Tibial artery (tissue), 4 donors: ENCODE data around the gene MELTF.

Experiments used
- DNase-seq, 2 donors: peaks; one replicate each; pipeline ENCODE4 v3.0.0-alpha.2; 2019
- H3K27ac ChIP-seq, 2 donors: fragments of 200-600 bp; sonication (generic) in 1 of 2; 1 replicate in 1 of 2; 2 replicates in 1 of 2; pipeline ENCODE4 v1.5.1; 2018 to 2019; ENCODE audit warnings: mild to moderate bottlenecking in 1 of 2
- H3K27me3 ChIP-seq, 2 donors: fragments of 200-600 bp; sonication (generic) in 1 of 2; one replicate each; pipeline versions ENCODE4 v1.5.1 to v1.6.0; 2016 to 2019
- H3K36me3 ChIP-seq, 3 donors: fragments of 200-600 bp; sonication (generic) in 2 of 3; one replicate each; pipeline ENCODE4 v1.5.1; 2016 to 2019; ENCODE audit warnings: mild to moderate bottlenecking in 2 of 3
- H3K4me1 ChIP-seq, 4 donors: fragments of 200-600 bp; sonication (generic) in 2 of 4; 1 replicate in 3 of 4; 2 replicates in 1 of 4; pipeline ENCODE4 v1.5.1; 2016 to 2019
- H3K4me3 ChIP-seq, 2 donors: fragments of 200-600 bp; sonication (generic) in 1 of 2; 1 replicate in 1 of 2; 2 replicates in 1 of 2; pipeline ENCODE4 v1.5.1; 2018 to 2019; ENCODE audit warnings: mild to moderate bottlenecking in 2 of 2
- H3K9me3 ChIP-seq, 3 donors: fragments of 200-600 bp; sonication (generic) in 1 of 3; one replicate each; pipeline ENCODE4 v1.5.1; 2016 to 2019
- CTCF ChIP-seq, 2 experiments: fragments of 200-600 bp in 1 of 2; fragments of 450-650 bp in 1 of 2; IDR thresholded peaks; one replicate each; pipeline ENCODE4 v1.5.1; 2017 to 2019; ENCODE audit warnings: antibody characterized with exemption in 2 of 2, mild to moderate bottlenecking in 1 of 2, moderate library complexity in 1 of 2
- intact Hi-C: fragments of 100-400 bp; cut with DNase I; formaldehyde crosslinking; loops from one replicate; pipeline ENCODE4 v1.15.0; 2023; ENCODE audit warnings: low total_unique reads

The MELTF gene

GRCh38 chr3:196968233-196969133 lies 61.1 kb downstream of the MELTF start, which contains the start of gene PIGZ:
Gene PIGZ (minus strand): TSS chr3:196968833. CDS start chr3:196952031, 16,802 bp downstream.
- intact Hi-C loops = loop anchor here (2.0 to 10.0 kb wide), 3 partner anchors 26 to 224 kb away; partner anchors contain the start of gene NCBP2
- no peaks in the 10 kb centered on the region for H3K9me3 ChIP-seq
- H3K27me3 ChIP-seq = no peaks in the 10 kb centered on the region
- TF ChIP-seq CTCF (IDR thresholded peaks at IDR 0.05) = no peak
- H3K4me1 ChIP-seq = peaks cover 0 to 26% (median 8%) of the 10 kb centered on the region in 4 donors
- no peak for DNase-seq
- H3K27ac ChIP-seq = peak within 1 kb of the TSS; percentile 64 to 72
- peak within 1 kb of the TSS; percentile 62 to 82 for H3K4me3 ChIP-seq
- peaks cover 0 to 6% (median 0%) of the 10 kb centered on the region in 3 donors for H3K36me3 ChIP-seq

DNA sequence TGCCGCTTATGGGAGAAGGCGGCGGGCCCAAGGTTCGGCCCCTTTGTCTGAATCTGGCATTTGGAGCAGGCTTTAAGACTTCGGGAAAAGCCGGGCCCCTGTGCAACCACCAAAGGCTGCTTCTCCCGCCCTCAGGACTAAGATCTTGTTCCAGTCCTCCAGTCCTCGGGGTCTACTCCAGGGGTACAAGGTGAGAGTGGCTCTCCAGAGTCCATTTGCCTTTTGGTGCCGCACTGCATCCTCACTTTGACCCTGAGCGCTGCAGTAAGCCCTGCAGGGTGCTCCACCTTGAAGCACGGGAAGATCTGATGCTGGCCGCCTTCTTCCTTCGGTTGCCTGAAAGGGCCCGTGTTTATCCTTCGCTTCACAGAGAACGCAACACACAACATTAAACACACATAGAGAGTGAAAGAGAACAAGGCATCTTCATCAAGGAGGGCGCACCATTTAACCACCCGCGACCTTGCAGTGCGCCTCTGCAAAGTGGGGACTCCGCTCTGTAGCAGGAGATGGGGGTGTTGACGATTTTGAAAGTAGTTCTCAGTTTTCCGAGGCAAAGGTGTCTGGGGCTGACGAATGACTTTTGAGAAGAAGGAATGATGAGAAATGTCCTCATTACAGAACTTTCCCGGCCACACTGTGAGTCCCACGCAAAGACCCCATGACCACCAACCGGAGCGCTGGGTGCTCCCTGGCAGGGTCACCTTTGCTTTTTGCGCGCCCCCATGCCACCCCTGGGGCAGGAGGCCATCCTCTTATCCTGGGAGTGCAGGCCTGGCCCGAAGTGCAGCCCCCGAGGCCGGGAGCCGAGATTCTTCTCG lies 62.0 kb downstream of the MELTF start:
- no peak for DNase-seq
- H3K36me3 ChIP-seq = peaks cover 0 to 6% (median 0%) of the 10 kb centered on the region in 3 donors
- H3K4me1 ChIP-seq = peaks cover 0 to 26% (median 8%) of the 10 kb centered on the region in 4 donors
- H3K4me3 ChIP-seq = peak overlapping the region; percentile 62 to 82
- H3K27me3 ChIP-seq = no peaks in the 10 kb centered on the region
- intact Hi-C loops = loop anchor here (2.0 to 10.0 kb wide), 3 partner anchors 25 to 223 kb away; partner anchors contain the start of gene NCBP2
- peak overlapping the region; percentile 20 to 45 for H3K27ac ChIP-seq
- no peaks in the 10 kb centered on the region for H3K9me3 ChIP-seq
- TF ChIP-seq CTCF (IDR thresholded peaks at IDR 0.05) = no peak

GRCh38 chr3:196966526-196967401 lies 62.9 kb downstream of the MELTF start:
- intact Hi-C loops = loop anchor here (10.0 kb wide), 1 partner anchor 222 kb away; no protein-coding TSS in a partner anchor
- DNase-seq = no peak
- Histone ChIP-seq H3K4me3 (no peak overlapping the region), H3K36me3 (peaks cover 0 to 6% (median 0%) of the 10 kb centered on the region in 3 donors), H3K9me3 (no peaks in the 10 kb centered on the region), H3K27me3 (no peaks in the 10 kb centered on the region), H3K27ac (no peak overlapping the region), H3K4me1 (peaks cover 0 to 26% (median 8%) of the 10 kb centered on the region in 4 donors)
- no peak for TF ChIP-seq CTCF (IDR thresholded peaks at IDR 0.05)

DNA sequence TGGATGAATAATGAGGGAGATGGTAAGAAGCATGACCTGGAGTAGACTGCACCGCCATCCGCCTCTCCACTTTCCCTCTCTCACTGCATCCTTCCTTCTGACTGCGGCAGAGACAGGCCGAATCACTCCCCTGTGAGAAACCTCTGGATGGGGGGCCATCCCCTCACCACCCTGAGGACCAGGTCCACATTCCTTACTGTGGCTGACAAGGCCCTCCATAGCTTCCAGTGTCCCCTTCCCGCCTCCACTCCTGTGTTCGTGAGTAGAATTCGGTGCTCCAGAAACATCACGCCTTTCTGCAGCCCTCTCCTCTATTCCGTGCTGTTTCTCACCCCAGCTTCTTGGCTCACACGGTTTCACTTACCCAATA lies 63.8 kb downstream of the MELTF start:
- Histone ChIP-seq H3K27me3 (no peaks in the 10 kb centered on the region), H3K27ac (no peak overlapping the region), H3K9me3 (no peaks in the 10 kb centered on the region), H3K4me3 (no peak overlapping the region), H3K4me1 (peaks cover 0 to 26% (median 8%) of the 10 kb centered on the region in 4 donors), H3K36me3 (peaks cover 0 to 6% (median 0%) of the 10 kb centered on the region in 3 donors)
- intact Hi-C loops = loop anchor here (10.0 kb wide), 1 partner anchor 221 kb away; no protein-coding TSS in a partner anchor
- no peak for DNase-seq
- TF ChIP-seq CTCF (IDR thresholded peaks at IDR 0.05) = no peak
